ENCODE results near the gene PISD. TPM values are rescaled to one million over a fixed set of nuclear protein-coding genes. Genes with fewer than 3 reads are reported as not detected.

The PISD gene
- total and polyA plus RNA-seq, 2 of the 8 experiments (the other 6 are each of a cell fraction or from before 2014, with no cell fraction given) = 47.8 to 48.2 TPM

DNA sequence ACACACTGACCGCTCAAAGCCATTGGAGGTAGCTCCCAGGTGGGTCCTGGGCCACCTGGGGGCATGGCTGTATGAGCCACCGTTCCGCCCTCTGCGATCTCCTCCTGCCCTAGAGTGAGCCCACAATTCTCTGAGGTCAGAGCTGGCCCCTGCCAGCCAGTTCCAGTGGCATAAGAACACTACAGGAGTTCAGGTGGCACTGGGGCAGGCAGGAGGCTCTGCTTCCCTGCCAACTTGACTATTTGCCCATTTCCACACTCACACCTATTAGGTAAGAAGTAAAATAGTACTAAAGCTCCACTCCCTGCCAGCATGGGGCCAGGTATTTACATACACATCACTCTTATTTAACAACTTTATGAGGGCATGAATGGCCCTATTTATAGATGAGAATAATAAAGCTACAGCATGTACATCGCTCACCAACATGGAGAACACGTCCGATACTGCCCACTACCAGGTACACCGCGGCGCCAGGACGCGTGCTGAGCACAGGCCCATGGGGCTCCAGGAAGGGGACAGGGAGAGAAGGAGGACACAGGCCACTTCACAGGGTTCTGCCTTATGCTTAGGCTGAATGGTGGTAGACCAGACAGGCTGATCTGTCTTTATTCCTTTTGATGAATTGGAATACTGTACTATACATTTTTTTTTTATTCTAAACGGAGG is 26.2 kb downstream of the PISD start (continued):
- no peak for TF ChIP-seq TEAD4 (IDR thresholded peaks at IDR 0.05; ENCODE audit: low read depth, low read length)

Data from H1 (cell line).